ENCODE results near the gene CEP120.

Gene CEP120

DNA sequence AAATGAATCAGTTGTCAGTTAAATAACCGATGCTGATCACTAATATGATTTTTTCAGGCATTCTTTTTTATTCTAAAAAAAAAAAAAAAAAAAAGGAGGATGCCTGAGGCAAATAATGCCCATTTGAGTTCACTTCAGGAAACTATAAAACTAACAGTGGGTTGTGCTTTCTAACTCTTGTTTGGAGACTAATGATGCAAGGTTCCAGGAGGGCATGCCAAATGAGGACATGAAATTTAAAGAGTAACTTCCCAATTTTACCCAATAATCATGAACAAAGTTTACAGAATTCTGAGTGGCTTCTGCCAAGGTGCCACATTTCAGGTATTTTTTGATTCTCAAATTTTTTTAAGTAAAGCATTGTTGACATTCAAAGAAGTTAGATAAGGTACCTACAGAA, 41.0 kb downstream of the CEP120 start:
- TF ChIP-seq, protein P1, sequence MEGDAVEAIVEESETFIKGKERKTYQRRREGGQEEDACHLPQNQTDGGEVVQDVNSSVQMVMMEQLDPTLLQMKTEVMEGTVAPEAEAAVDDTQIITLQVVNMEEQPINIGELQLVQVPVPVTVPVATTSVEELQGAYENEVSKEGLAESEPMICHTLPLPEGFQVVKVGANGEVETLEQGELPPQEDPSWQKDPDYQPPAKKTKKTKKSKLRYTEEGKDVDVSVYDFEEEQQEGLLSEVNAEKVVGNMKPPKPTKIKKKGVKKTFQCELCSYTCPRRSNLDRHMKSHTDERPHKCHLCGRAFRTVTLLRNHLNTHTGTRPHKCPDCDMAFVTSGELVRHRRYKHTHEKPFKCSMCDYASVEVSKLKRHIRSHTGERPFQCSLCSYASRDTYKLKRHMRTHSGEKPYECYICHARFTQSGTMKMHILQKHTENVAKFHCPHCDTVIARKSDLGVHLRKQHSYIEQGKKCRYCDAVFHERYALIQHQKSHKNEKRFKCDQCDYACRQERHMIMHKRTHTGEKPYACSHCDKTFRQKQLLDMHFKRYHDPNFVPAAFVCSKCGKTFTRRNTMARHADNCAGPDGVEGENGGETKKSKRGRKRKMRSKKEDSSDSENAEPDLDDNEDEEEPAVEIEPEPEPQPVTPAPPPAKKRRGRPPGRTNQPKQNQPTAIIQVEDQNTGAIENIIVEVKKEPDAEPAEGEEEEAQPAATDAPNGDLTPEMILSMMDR (conservative IDR thresholded peaks at IDR 0.05; ENCODE audit: low read length), result no peak
- no peak overlapping the region for H3K9ac ChIP-seq (ENCODE audit: low read depth, low read length, poor library complexity, severe bottlenecking)
- H3K4me2 ChIP-seq (ENCODE audit: low read depth, low read length, poor library complexity, severe bottlenecking), result no peak overlapping the region
- H3K36me3 ChIP-seq (ENCODE audit: insufficient read depth, low read length), result peaks cover 4% of the 10 kb centered on the region; the same call in 1 of the 2 replicates
- H2AFZ ChIP-seq (ENCODE audit: low read length), result no peak overlapping the region
- no peaks in the 10 kb centered on the region for H3K9me3 ChIP-seq (ENCODE audit: insufficient read depth, low read depth, low read length)
- no peaks in the 10 kb centered on the region for H3F3A ChIP-seq (ENCODE audit: low read depth)
- no peaks in the 10 kb centered on the region for H3K27me3 ChIP-seq (ENCODE audit: insufficient read depth, low read length, poor library complexity, severe bottlenecking)
- H3K79me2 ChIP-seq (ENCODE audit: insufficient read depth, low read length), result no peaks in the 10 kb centered on the region
- H4K20me1 ChIP-seq (ENCODE audit: insufficient read depth, low read length, poor library complexity, severe bottlenecking), result no peaks in the 10 kb centered on the region
- no peaks in the 10 kb centered on the region for H3K4me1 ChIP-seq (ENCODE audit: insufficient read depth, low read length, poor library complexity, severe bottlenecking)
- no peaks in the 10 kb centered on the region for H3K9me2 ChIP-seq (replicated peaks; ENCODE audit: low read depth, low read length)
- no peak overlapping the region for H3K4me3 ChIP-seq (ENCODE audit: low read length, poor library complexity, severe bottlenecking)

DNA sequence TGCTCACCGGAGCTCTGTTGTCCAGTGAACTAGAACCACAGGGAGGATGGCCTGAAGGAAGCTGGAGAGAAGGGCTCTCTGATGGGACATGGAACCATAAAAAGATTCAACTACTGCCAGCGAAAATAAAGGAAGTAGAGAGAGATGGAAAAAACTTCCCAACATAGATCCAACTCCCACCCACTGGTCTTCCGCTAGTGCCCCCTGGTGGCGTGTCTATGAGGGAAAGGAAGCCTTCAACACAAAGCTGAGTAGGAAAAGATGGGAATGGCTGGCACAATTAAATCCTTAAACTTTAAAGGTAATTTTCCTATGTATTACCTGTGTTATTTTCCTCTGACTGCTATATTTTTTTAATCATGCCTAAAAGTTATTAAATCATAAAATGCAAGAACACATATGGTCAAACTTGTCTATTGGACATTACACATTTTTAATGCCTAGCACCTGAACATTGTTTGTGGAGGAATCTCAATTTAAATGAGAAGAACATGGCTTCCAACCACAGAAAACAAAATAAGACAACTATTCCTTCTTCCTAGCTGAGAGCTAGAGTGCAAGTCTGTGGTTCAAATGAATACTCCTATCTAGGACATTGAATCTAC, 51.5 kb downstream of the CEP120 start:
- no peaks in the 10 kb centered on the region for H3K9me2 ChIP-seq (replicated peaks; ENCODE audit: low read depth, low read length)
- H3K9ac ChIP-seq (ENCODE audit: low read depth, low read length, poor library complexity, severe bottlenecking), result no peak overlapping the region
- H3K9me3 ChIP-seq (ENCODE audit: insufficient read depth, low read depth, low read length), result no peaks in the 10 kb centered on the region
- no peak overlapping the region for H3K4me2 ChIP-seq (ENCODE audit: low read depth, low read length, poor library complexity, severe bottlenecking)
- H3K79me2 ChIP-seq (ENCODE audit: insufficient read depth, low read length), result no peaks in the 10 kb centered on the region
- H3K4me3 ChIP-seq (ENCODE audit: low read length, poor library complexity, severe bottlenecking), result no peak overlapping the region
- no peaks in the 10 kb centered on the region for H3K4me1 ChIP-seq (ENCODE audit: insufficient read depth, low read length, poor library complexity, severe bottlenecking)
- H3K36me3 ChIP-seq (ENCODE audit: insufficient read depth, low read length), result peaks cover 5% of the 10 kb centered on the region; the same call in 1 of the 2 replicates
- no peaks in the 10 kb centered on the region for H3F3A ChIP-seq (ENCODE audit: low read depth)
- H4K20me1 ChIP-seq (ENCODE audit: insufficient read depth, low read length, poor library complexity, severe bottlenecking), result no peaks in the 10 kb centered on the region
- TF ChIP-seq, protein P1 (conservative IDR thresholded peaks at IDR 0.05; ENCODE audit: low read length), result peak; percentile 59
- TF ChIP-seq EZH2phosphoT487 (IDR thresholded peaks at IDR 0.05; ENCODE audit: borderline replicate concordance), result no peak
- no peaks in the 10 kb centered on the region for H3K27me3 ChIP-seq (ENCODE audit: insufficient read depth, low read length, poor library complexity, severe bottlenecking)
- H2AFZ ChIP-seq (ENCODE audit: low read length), result no peak overlapping the region

DNA sequence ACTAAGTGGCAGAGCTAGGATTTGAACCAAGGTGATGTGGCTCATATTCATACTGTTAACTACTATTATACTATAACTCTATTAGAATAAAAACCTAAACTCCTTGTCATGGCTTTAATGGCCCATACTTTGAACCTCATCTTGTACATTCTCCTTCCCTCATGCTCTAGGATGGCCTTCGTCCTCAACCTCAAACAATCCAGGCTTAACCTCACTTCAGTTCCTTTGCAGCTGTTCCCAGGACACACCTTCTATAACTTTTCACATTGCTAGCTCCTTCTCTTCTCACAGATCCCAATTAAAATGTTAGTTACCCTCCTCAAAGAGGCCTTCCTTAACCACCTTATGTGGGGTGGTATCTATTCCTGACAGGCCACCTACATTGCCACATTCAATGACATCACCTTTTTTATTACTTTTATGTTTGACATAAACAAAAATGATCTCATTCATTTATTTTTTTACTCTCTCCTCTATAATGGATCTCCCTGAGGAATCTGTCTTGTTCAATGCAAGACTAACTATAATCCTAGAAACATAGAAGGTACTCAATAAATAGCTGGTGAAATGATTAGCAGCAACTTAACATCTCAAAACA, 53.7 kb downstream of the CEP120 start:
- Histone ChIP-seq H3F3A (ENCODE audit: low read depth) (no peaks in the 10 kb centered on the region), H3K9ac (ENCODE audit: low read depth, low read length, poor library complexity, severe bottlenecking) (no peak overlapping the region), H2AFZ (ENCODE audit: low read length) (no peak overlapping the region), H3K4me1 (ENCODE audit: insufficient read depth, low read length, poor library complexity, severe bottlenecking) (no peaks in the 10 kb centered on the region), H3K9me2 (replicated peaks; ENCODE audit: low read depth, low read length) (no peaks in the 10 kb centered on the region), H3K79me2 (ENCODE audit: insufficient read depth, low read length) (no peaks in the 10 kb centered on the region), H3K4me2 (ENCODE audit: low read depth, low read length, poor library complexity, severe bottlenecking) (no peak overlapping the region), H3K36me3 (ENCODE audit: insufficient read depth, low read length) (peaks cover 4% of the 10 kb centered on the region; the same call in 1 of the 2 replicates), H3K9me3 (ENCODE audit: insufficient read depth, low read depth, low read length) (no peaks in the 10 kb centered on the region), H4K20me1 (ENCODE audit: insufficient read depth, low read length, poor library complexity, severe bottlenecking) (no peaks in the 10 kb centered on the region), H3K4me3 (ENCODE audit: low read length, poor library complexity, severe bottlenecking) (no peak overlapping the region), H3K27me3 (ENCODE audit: insufficient read depth, low read length, poor library complexity, severe bottlenecking) (no peaks in the 10 kb centered on the region)
- no peak for TF ChIP-seq EZH2phosphoT487 (IDR thresholded peaks at IDR 0.05; ENCODE audit: borderline replicate concordance)
- TF ChIP-seq, protein P1 (conservative IDR thresholded peaks at IDR 0.05; ENCODE audit: low read length), result no peak
